SK-N-SH (cell line): ENCODE results near the gene F2R. TPM values are rescaled to one million over a fixed set of nuclear protein-coding genes. Genes with fewer than 3 reads are reported as not detected.
"Not testable (repeated sequence)": the region's sequence is repeated elsewhere in the genome, so short reads cannot be mapped to it uniquely, and the experiment has no call there.

Experiments
- CTCF ChIA-PET: fragments of 300-600, 350-600 bp; formaldehyde crosslinking; extraction: SDS; loops from one replicate; lab custom pipeline; 2021; lab: Yijun Ruan, JAX
- POLR2A ChIA-PET: fragments of 350-600 bp; sonication (Branson Sonifier 250); formaldehyde crosslinking; extraction: SDS; loops from one replicate; lab custom pipeline; 2020; ENCODE audit warnings: antibody characterized with exemption, inconsistent platforms; lab: Yijun Ruan, JAX
- DNase-seq: peaks from one replicate; pipeline ENCODE4 v3.0.0; 2012
- H2AFZ ChIP-seq: fragments of 200-600 bp; sonication (generic); 2 replicates; pipeline ENCODE4 v1.8.1; 2016; ENCODE audit warnings: antibody characterized with exemption, mild to moderate bottlenecking, low read depth
- H3F3A ChIP-seq: fragments of 200-600 bp; sonication (generic); replicated peaks from 2 replicates; pipeline ENCODE3; 2016; ENCODE audit warnings: antibody characterized with exemption, mild to moderate bottlenecking; ENCODE audit not compliant: insufficient read depth
- H3K27ac ChIP-seq, 2 experiments: fragments of 200-500 bp in 1 of 2; fragments of 200-600 bp in 1 of 2; sonication (Bioruptor generic) in 1 of 2; sonication (generic), shearing (Covaris generic) in 1 of 2; 2 replicates each; pipeline versions ENCODE4 v1.5.1 to v1.6.1; 2014 to 2016; ENCODE audit warnings: low read depth in 2 of 2, inconsistent platforms in 1 of 2, low read length in 1 of 2, mild to moderate bottlenecking in 1 of 2, mixed read lengths in 1 of 2
- H3K27me3 ChIP-seq: fragments of 200-600 bp; sonication (generic), shearing (Covaris generic); 2 replicates; pipeline ENCODE4 v1.6.1; 2016; ENCODE audit warnings: mixed run types; ENCODE audit not compliant: insufficient read depth
- H3K36me3 ChIP-seq, 2 experiments: fragments of 200-500 bp in 1 of 2; fragments of 200-600 bp in 1 of 2; sonication (Bioruptor generic) in 1 of 2; sonication (generic) in 1 of 2; replicated peaks in 1 of 2; 2 replicates each; pipeline versions ENCODE3 to v1.5.1; 2014 to 2016; ENCODE audit warnings: low read length in 1 of 2, mild to moderate bottlenecking in 1 of 2; ENCODE audit not compliant: insufficient read depth in 2 of 2, control insufficient read depth in 1 of 2
- H3K4me1 ChIP-seq, 2 experiments: fragments of 200-500 bp in 1 of 2; fragments of 200-600 bp in 1 of 2; sonication (Bioruptor generic) in 1 of 2; sonication (generic), shearing (Covaris generic) in 1 of 2; 2 replicates each; pipeline versions ENCODE4 v1.5.1 to v1.6.1; 2014 to 2016; ENCODE audit warnings: low read depth in 1 of 2, low read length in 1 of 2, mixed run types in 1 of 2; ENCODE audit not compliant: insufficient read depth in 2 of 2, control insufficient read depth in 1 of 2
- H3K4me2 ChIP-seq: fragments of 200-600 bp; sonication (generic), shearing (Covaris generic); 2 replicates; pipeline ENCODE4 v1.6.1; 2017; ENCODE audit warnings: mixed run types
- H3K4me3 ChIP-seq, 2 experiments: fragments of 200-500 bp in 1 of 2; fragments of 200-600 bp in 1 of 2; sonication (Bioruptor generic) in 1 of 2; sonication (generic), shearing (Covaris generic) in 1 of 2; 2 replicates each; pipeline versions ENCODE4 v1.5.1 to v1.8.1; 2014 to 2016; ENCODE audit warnings: low read depth in 2 of 2, inconsistent platforms in 1 of 2, low read length in 1 of 2, mild to moderate bottlenecking in 1 of 2, mixed read lengths in 1 of 2, moderate library complexity in 1 of 2
- H3K79me2 ChIP-seq: fragments of 200-600 bp; sonication (generic); 2 replicates; pipeline ENCODE4 v1.8.1; 2017; ENCODE audit warnings: mild to moderate bottlenecking; ENCODE audit not compliant: insufficient read depth
- H3K9ac ChIP-seq: fragments of 200-600 bp; sonication (generic); 2 replicates; pipeline ENCODE4 v1.6.1; 2017; ENCODE audit warnings: mixed run types
- H3K9me2 ChIP-seq: fragments of 200-600 bp; sonication (generic); 2 replicates; pipeline ENCODE4 v1.6.1; 2017; ENCODE audit warnings: mixed run types
- H3K9me3 ChIP-seq: fragments of 200-600 bp; sonication (generic); 2 replicates; pipeline ENCODE4 v1.6.1; 2017; ENCODE audit warnings: mixed run types, mild to moderate bottlenecking, moderate library complexity
- H4K20me1 ChIP-seq: fragments of 200-600 bp; sonication (generic); 2 replicates; pipeline ENCODE4 v1.6.1; 2017; ENCODE audit warnings: mild to moderate bottlenecking, mixed run types; ENCODE audit not compliant: insufficient read depth
- EP300 ChIP-seq, 2 experiments: IDR thresholded peaks; 2 replicates each; pipeline versions ENCODE4 v1.4.0 to v1.6.1; 2012; ENCODE audit warnings: borderline replicate concordance in 1 of 2, low read depth in 1 of 2, low read length in 1 of 2
- EZH2phosphoT487 ChIP-seq: fragments of 200-600 bp; sonication (generic); IDR thresholded peaks from 2 replicates; pipeline ENCODE4 v1.6.1; 2017; ENCODE audit warnings: low read depth, mixed run types, mild to moderate bottlenecking, antibody characterized with exemption, moderate library complexity, borderline replicate concordance
- FOSL2 ChIP-seq: IDR thresholded peaks from 2 replicates; pipeline ENCODE4 v1.4.0; 2012; ENCODE audit warnings: low read depth, mild to moderate bottlenecking, moderate library complexity, borderline replicate concordance
- GABPA ChIP-seq: IDR thresholded peaks from 2 replicates; pipeline ENCODE4 v1.4.0; 2012; ENCODE audit warnings: low read depth, mild to moderate bottlenecking
- GATA2 ChIP-seq: sonication (generic); formaldehyde crosslinking; IDR thresholded peaks from 2 replicates; pipeline ENCODE4 v1.5.0; 2020; ENCODE audit warnings: mild to moderate bottlenecking, missing genetic modification reagents
- JUND ChIP-seq: IDR thresholded peaks from 2 replicates; pipeline ENCODE4 v1.4.0; 2012
- MEF2A ChIP-seq: IDR thresholded peaks from 2 replicates; pipeline ENCODE4 v1.4.0; 2012; ENCODE audit warnings: low read depth, borderline replicate concordance
- MXI1 ChIP-seq: IDR thresholded peaks from 2 replicates; pipeline ENCODE4 v1.6.1; 2012; ENCODE audit warnings: mild to moderate bottlenecking, low read depth, low read length, improper control_type of control experiment
- NFIC ChIP-seq: IDR thresholded peaks from 2 replicates; pipeline ENCODE4 v1.4.0; 2012; ENCODE audit warnings: borderline replicate concordance
- POLR2AphosphoS5 ChIP-seq: IDR thresholded peaks from 2 replicates; pipeline ENCODE4 v1.6.1; 2012; ENCODE audit warnings: low read depth, low read length
- RAD21 ChIP-seq: IDR thresholded peaks from 2 replicates; pipeline ENCODE4 v1.6.1; 2012; ENCODE audit warnings: mild to moderate bottlenecking, low read length
- RCOR1 ChIP-seq: fragments of 150-350 bp; IDR thresholded peaks from 2 replicates; pipeline ENCODE4 v1.6.1; 2017; ENCODE audit warnings: antibody characterized with exemption, low read length
- RFX5 ChIP-seq: IDR thresholded peaks from 2 replicates; pipeline ENCODE4 v1.6.1; 2012; ENCODE audit warnings: mild to moderate bottlenecking, improper control_type of control experiment, low read length
- SIN3A ChIP-seq: IDR thresholded peaks from 2 replicates; pipeline ENCODE4 v1.6.1; 2012; ENCODE audit warnings: low read depth, mild to moderate bottlenecking, low read length, moderate library complexity, borderline replicate concordance
- TAF1 ChIP-seq: IDR thresholded peaks from 2 replicates; pipeline ENCODE4 v1.6.1; 2012; ENCODE audit warnings: low read depth, mild to moderate bottlenecking, low read length, moderate library complexity, borderline replicate concordance
- TEAD4 ChIP-seq: IDR thresholded peaks from 2 replicates; pipeline ENCODE4 v1.4.0; 2012; ENCODE audit warnings: mild to moderate bottlenecking, borderline replicate concordance; ENCODE audit not compliant: insufficient read depth
- YY1 ChIP-seq: IDR thresholded peaks from 2 replicates; pipeline ENCODE4 v1.4.0; 2012; ENCODE audit warnings: low read depth, mild to moderate bottlenecking
- WGBS: methylation state at CpG from one replicate; pipeline ENCODE4 v1.1.6; 2017; ENCODE audit warnings: low lambda C conversion rate; 5-methylcytosine and 5-hydroxymethylcytosine counted together
- polyA plus RNA-seq, 3 experiments: library from polyadenylated mRNA; depleted of rRNA; stranded (reverse); fragments of >200 nt; gene quantifications; 2 replicates each; pipeline ENCODE4 v1.2.3, GENCODE V29; 2012
- TF ChIP-seq, protein P1 (sequence below): IDR thresholded peaks from 2 replicates; pipeline ENCODE4 v1.6.1; 2012; ENCODE audit warnings: mild to moderate bottlenecking, low read depth, low read length, moderate library complexity
- TF ChIP-seq, protein P2 (sequence below): IDR thresholded peaks from 2 replicates; pipeline ENCODE4 v1.4.0; 2012; ENCODE audit warnings: low read depth

Gene F2R
- polyA plus RNA-seq, 1 of the 3 experiments (the other 2 are of a cell fraction), result 212 TPM

GRCh38 chr5:76737846-76738245, 21.9 kb downstream of the F2R start:
- no peak overlapping the region for H2AFZ ChIP-seq
- no peak overlapping the region for H3K9ac ChIP-seq
- peaks cover 17 to 34% of the 10 kb centered on the region in 2 experiments for H3K36me3 ChIP-seq
- H3F3A ChIP-seq, result peaks cover 27% of the 10 kb centered on the region
- TF ChIP-seq YY1, result no peak
- TF ChIP-seq, protein P1, sequence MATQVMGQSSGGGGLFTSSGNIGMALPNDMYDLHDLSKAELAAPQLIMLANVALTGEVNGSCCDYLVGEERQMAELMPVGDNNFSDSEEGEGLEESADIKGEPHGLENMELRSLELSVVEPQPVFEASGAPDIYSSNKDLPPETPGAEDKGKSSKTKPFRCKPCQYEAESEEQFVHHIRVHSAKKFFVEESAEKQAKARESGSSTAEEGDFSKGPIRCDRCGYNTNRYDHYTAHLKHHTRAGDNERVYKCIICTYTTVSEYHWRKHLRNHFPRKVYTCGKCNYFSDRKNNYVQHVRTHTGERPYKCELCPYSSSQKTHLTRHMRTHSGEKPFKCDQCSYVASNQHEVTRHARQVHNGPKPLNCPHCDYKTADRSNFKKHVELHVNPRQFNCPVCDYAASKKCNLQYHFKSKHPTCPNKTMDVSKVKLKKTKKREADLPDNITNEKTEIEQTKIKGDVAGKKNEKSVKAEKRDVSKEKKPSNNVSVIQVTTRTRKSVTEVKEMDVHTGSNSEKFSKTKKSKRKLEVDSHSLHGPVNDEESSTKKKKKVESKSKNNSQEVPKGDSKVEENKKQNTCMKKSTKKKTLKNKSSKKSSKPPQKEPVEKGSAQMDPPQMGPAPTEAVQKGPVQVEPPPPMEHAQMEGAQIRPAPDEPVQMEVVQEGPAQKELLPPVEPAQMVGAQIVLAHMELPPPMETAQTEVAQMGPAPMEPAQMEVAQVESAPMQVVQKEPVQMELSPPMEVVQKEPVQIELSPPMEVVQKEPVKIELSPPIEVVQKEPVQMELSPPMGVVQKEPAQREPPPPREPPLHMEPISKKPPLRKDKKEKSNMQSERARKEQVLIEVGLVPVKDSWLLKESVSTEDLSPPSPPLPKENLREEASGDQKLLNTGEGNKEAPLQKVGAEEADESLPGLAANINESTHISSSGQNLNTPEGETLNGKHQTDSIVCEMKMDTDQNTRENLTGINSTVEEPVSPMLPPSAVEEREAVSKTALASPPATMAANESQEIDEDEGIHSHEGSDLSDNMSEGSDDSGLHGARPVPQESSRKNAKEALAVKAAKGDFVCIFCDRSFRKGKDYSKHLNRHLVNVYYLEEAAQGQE, result no peak
- TF ChIP-seq RAD21, result no peak
- no peak for TF ChIP-seq EZH2phosphoT487
- no peak for TF ChIP-seq FOSL2
- no peak for TF ChIP-seq MEF2A
- no peak for TF ChIP-seq GATA2 (CRISPR knock-in tag)
- TF ChIP-seq RFX5, result no peak
- no peak for TF ChIP-seq TEAD4
- no peak for TF ChIP-seq MXI1
- no peak for TF ChIP-seq EP300 (IDR thresholded peaks at IDR 0.05; ENCODE audit: borderline replicate concordance in 1 of 2, low read depth in 1 of 2, low read length in 1 of 2)
- no peak; the same call in 1 of the 2 replicates for TF ChIP-seq POLR2AphosphoS5
- TF ChIP-seq NFIC, result no peak
- TF ChIP-seq TAF1, result no peak
- TF ChIP-seq GABPA, result no peak
- TF ChIP-seq RCOR1, result no peak
- no peak for TF ChIP-seq SIN3A
- no peak for TF ChIP-seq JUND
- TF ChIP-seq, protein P2, sequence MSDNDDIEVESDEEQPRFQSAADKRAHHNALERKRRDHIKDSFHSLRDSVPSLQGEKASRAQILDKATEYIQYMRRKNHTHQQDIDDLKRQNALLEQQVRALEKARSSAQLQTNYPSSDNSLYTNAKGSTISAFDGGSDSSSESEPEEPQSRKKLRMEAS, result no peak
- no peaks in the 10 kb centered on the region for H3K27me3 ChIP-seq
- H3K27ac ChIP-seq, result peak overlapping the region in 1 of 2 experiments; percentile 83; a peak in 2 of 4 replicates
- H3K9me2 ChIP-seq, result no peaks in the 10 kb centered on the region
- no peak overlapping the region for H3K4me2 ChIP-seq
- peaks cover 25% of the 10 kb centered on the region for H3K79me2 ChIP-seq
- WGBS, result 79% methylated on average over 5 of the region's 5 CpGs
- no peak for DNase-seq
- H4K20me1 ChIP-seq, result no peaks in the 10 kb centered on the region; the same call in 1 of the 2 replicates
- ChIA-PET POLR2A (no interaction called here), CTCF (no interaction called here)
- H3K4me1 ChIP-seq, result peaks cover 8 to 17% of the 10 kb centered on the region in 2 experiments
- no peaks in the 10 kb centered on the region for H3K9me3 ChIP-seq
- H3K4me3 ChIP-seq, result no peak overlapping the region

DNA sequence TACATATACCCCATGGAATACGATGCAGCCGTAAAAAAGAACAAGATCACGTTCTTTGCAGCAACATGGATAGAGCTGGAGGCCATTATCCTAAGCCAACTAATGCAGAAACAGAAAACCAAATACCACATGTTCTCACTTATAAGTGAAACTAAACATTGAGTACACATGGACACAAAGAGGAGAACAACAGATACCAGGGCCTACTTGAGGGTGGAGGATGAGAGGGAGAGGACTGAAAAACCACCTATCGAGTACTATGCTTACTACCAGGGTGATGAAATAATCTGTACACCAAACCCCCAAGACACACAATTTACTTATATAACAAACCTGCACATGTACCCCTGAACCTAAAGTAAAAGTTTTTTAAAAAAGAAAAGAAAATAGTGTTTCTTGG, 25.6 kb downstream of the F2R start:
- not testable (repeated sequence) for H3K9me2 ChIP-seq, H3K27me3 ChIP-seq, DNase-seq, H3K36me3 ChIP-seq, H3K4me1 ChIP-seq, H3K27ac ChIP-seq, H3K9me3 ChIP-seq, H2AFZ ChIP-seq, H3K79me2 ChIP-seq, H3K4me3 ChIP-seq, H4K20me1 ChIP-seq, H3K4me2 ChIP-seq, H3K9ac ChIP-seq
- H3F3A ChIP-seq, result peaks cover 22% of the 10 kb centered on the region
- ChIA-PET POLR2A (interaction anchor here (0.6 kb wide), 1 partner anchor 1704 kb away, joined by 3 read pairs; no protein-coding TSS in a partner anchor), CTCF (interaction anchor here (3.7 kb wide), 1 partner anchor 33 kb away, joined by 16 read pairs; no protein-coding TSS in a partner anchor)
- 96% methylated on average over 4 of the region's 4 CpGs for WGBS
